Measurements from ENCODE around the gene TENM3. TPM values are rescaled to one million over a fixed set of nuclear protein-coding genes. Genes with fewer than 3 reads are reported as not detected.

Gene TENM3
- total RNA-seq, 2 donors from 2014 or later, result 39.5 to 51.9 TPM

GRCh38 chr4:182536221-182536811 is 293.1 kb downstream of the TENM3 start:
- no peaks in the 10 kb centered on the region for H3K4me1 Mint-ChIP-seq
- no peak overlapping the region for H3K27ac ChIP-seq (ENCODE audit: low read depth, low read length)

DNA sequence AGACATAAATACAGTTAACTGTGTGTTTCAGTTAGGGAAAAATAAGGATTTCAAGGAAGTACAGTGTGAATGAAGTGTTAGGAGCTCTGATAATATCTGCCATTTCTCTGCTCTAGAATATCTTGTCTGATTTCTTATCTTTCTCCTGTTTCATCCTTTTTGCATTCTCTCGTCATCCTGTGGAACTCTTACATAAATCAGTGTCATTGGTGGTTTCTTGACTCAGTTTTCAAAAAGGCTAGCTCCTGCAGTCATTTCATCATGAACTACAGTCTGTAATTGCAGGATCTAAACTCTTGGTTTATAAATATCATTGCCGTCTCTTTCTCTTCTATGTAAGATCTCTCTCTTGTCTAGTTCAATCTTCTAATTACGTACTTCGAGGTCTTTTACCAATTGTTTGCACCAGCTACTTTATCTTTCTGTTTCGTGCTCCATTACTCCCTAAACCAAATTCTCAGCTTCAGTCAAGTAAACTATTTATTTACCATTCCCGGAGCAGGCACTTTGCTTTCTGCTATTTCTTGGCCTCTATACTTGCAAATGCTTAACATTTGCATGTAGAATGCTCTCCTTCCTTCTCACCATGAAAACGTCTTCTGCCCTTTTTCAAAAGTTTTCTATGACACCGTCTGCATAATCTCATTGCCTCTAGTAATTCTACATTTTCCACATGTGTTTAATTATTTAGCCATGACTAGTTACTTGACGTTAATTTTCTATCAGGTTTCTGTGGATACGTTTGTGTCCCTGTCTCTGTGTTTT is 294.0 kb downstream of the TENM3 start:
- no peaks in the 10 kb centered on the region for H3K9me3 Mint-ChIP-seq
- H3K4me3 ChIP-seq (ENCODE audit: low read length), result peak overlapping the region; percentile 20
- H3K36me3 Mint-ChIP-seq (ENCODE audit: low read depth), result no peaks in the 10 kb centered on the region
- no peak overlapping the region for H3K9ac ChIP-seq (ENCODE audit: extremely low read depth, low read length, poor library complexity, severe bottlenecking)
- H3K27ac Mint-ChIP-seq, result no peak overlapping the region
- WGBS, 2 experiments (ENCODE audit: insufficient coverage in 1 of 2, insufficient read length in 1 of 2), result 47 to 48% methylated on average over 8 to 10 of the region's 10 CpGs
- no peaks in the 10 kb centered on the region for H3K9me3 ChIP-seq (ENCODE audit: control insufficient read depth, low read length)
- peaks cover 2% of the 10 kb centered on the region for H3K4me1 ChIP-seq (ENCODE audit: control insufficient read depth, insufficient read depth, low read length)
- no peaks in the 10 kb centered on the region for H3K4me1 Mint-ChIP-seq
- H3K36me3 ChIP-seq (ENCODE audit: control insufficient read depth, insufficient read depth, low read length), result no peaks in the 10 kb centered on the region
- no peak overlapping the region for H3K4me3 Mint-ChIP-seq
- no peak overlapping the region for H3K27ac ChIP-seq (ENCODE audit: low read depth, low read length)
- H3K27me3 Mint-ChIP-seq (ENCODE audit: insufficient read depth), result no peaks in the 10 kb centered on the region
- TF ChIP-seq, protein P1, sequence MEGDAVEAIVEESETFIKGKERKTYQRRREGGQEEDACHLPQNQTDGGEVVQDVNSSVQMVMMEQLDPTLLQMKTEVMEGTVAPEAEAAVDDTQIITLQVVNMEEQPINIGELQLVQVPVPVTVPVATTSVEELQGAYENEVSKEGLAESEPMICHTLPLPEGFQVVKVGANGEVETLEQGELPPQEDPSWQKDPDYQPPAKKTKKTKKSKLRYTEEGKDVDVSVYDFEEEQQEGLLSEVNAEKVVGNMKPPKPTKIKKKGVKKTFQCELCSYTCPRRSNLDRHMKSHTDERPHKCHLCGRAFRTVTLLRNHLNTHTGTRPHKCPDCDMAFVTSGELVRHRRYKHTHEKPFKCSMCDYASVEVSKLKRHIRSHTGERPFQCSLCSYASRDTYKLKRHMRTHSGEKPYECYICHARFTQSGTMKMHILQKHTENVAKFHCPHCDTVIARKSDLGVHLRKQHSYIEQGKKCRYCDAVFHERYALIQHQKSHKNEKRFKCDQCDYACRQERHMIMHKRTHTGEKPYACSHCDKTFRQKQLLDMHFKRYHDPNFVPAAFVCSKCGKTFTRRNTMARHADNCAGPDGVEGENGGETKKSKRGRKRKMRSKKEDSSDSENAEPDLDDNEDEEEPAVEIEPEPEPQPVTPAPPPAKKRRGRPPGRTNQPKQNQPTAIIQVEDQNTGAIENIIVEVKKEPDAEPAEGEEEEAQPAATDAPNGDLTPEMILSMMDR (conservative IDR thresholded peaks at IDR 0.05), result no peak
- DNase-seq, result no peak
- H3K27me3 ChIP-seq (ENCODE audit: control insufficient read depth, insufficient read depth, low read length, poor library complexity, severe bottlenecking), result no peaks in the 10 kb centered on the region

More at GRCh38 chr4:182536221-182536811, 293.1 kb downstream of the TENM3 start:
- Histone ChIP-seq H3K4me1 (ENCODE audit: control insufficient read depth, insufficient read depth, low read length) (peaks cover 2% of the 10 kb centered on the region), H3K36me3 (ENCODE audit: control insufficient read depth, insufficient read depth, low read length) (no peaks in the 10 kb centered on the region), H3K4me3 (ENCODE audit: low read length) (no peak overlapping the region), H3K9me3 (ENCODE audit: control insufficient read depth, low read length) (no peaks in the 10 kb centered on the region), H3K27me3 (ENCODE audit: control insufficient read depth, insufficient read depth, low read length, poor library complexity, severe bottlenecking) (no peaks in the 10 kb centered on the region), H3K9ac (ENCODE audit: extremely low read depth, low read length, poor library complexity, severe bottlenecking) (no peak overlapping the region)
- TF ChIP-seq, protein P1 (conservative IDR thresholded peaks at IDR 0.05), result no peak
- DNase-seq, result peak; percentile 68
- H3K4me3 Mint-ChIP-seq, result no peak overlapping the region
- no peaks in the 10 kb centered on the region for H3K36me3 Mint-ChIP-seq (ENCODE audit: low read depth)
- 40 to 68% methylated on average over 3 to 8 of the region's 8 CpGs for WGBS, 2 experiments (ENCODE audit: insufficient coverage in 1 of 2, insufficient read length in 1 of 2)
- H3K9me3 Mint-ChIP-seq, result no peaks in the 10 kb centered on the region
- H3K27me3 Mint-ChIP-seq (ENCODE audit: insufficient read depth), result no peaks in the 10 kb centered on the region
- H3K27ac Mint-ChIP-seq, result no peak overlapping the region

DNA sequence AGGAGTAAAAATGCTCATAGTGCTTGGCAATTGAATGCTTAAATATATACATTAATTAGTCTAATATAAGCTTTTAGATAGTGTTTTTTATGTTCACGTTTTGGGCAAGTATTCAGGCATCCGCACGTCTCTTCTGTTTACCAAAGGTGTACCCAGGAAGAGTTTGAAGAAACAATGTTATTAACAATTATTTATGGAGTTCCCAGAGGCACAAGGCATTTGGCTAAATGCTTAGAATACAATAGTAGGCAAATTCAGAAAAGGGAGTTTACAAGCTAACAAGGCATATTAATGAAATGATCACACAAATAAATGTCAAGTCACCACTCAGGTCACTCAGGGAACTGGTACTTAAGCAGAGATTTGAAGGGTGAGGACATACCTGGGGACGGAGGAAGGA is 294.8 kb downstream of the TENM3 start:
- Histone ChIP-seq H3K9ac (ENCODE audit: extremely low read depth, low read length, poor library complexity, severe bottlenecking) (no peak overlapping the region), H3K27me3 (ENCODE audit: control insufficient read depth, insufficient read depth, low read length, poor library complexity, severe bottlenecking) (no peaks in the 10 kb centered on the region), H3K36me3 (ENCODE audit: control insufficient read depth, insufficient read depth, low read length) (no peaks in the 10 kb centered on the region), H3K4me3 (ENCODE audit: low read length) (no peak overlapping the region), H3K4me1 (ENCODE audit: control insufficient read depth, insufficient read depth, low read length) (peaks cover 2% of the 10 kb centered on the region), H3K9me3 (ENCODE audit: control insufficient read depth, low read length) (no peaks in the 10 kb centered on the region), H3K27ac (ENCODE audit: low read depth, low read length) (no peak overlapping the region)
- no peaks in the 10 kb centered on the region for H3K36me3 Mint-ChIP-seq (ENCODE audit: low read depth)
- no peak overlapping the region for H3K27ac Mint-ChIP-seq
- H3K27me3 Mint-ChIP-seq (ENCODE audit: insufficient read depth), result no peaks in the 10 kb centered on the region
- no peak for DNase-seq
- WGBS, 2 experiments (ENCODE audit: insufficient coverage in 1 of 2, insufficient read length in 1 of 2), result 83 to 86% methylated on average over 3 to 4 of the region's 4 CpGs
- no peak overlapping the region for H3K4me3 Mint-ChIP-seq
- no peaks in the 10 kb centered on the region for H3K4me1 Mint-ChIP-seq
- H3K9me3 Mint-ChIP-seq, result no peaks in the 10 kb centered on the region
- TF ChIP-seq, protein P1 (conservative IDR thresholded peaks at IDR 0.05), result no peak

Measured in endodermal cell (in vitro differentiated cells).